GM18520 (cell line): Measurements from ENCODE around the gene KCNH6.

Experiments used
- ATAC-seq: cut with Tn5 transposase; IDR thresholded peaks from one replicate; pipeline ENCODE4 v1.9.1; 2021; ENCODE audit not compliant: unreplicated experiment

The KCNH6 gene

DNA sequence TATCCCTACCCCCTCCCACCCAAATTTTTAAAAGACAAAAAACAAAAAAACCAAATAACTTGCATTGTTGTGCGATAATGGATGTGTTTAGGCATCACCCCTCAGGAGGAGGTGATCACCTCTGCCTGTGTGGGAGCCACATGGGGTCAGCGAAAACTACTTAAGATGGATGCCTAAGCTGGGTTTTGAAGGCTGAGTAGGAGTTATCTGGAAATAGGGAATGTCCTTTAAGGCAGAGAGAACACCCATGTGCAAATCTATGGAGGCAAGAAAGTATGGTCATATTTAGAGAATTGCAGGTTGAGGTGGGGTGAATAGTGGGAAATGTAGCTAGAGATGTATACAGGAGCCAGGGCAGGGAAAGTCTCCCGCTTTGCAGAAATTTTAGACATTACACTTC is 72.0 kb downstream of the KCNH6 start:
- ATAC-seq, result no peak
